HuH-7.5 (cell line): Measurements from ENCODE around the gene IGFL1.
"Not testable (repeated sequence)": the region's sequence is repeated elsewhere in the genome, so short reads cannot be mapped to it uniquely, and the experiment has no call there.

Experiments used
- DNase-seq: peaks from one replicate; pipeline ENCODE4 v3.0.0; 2011; ENCODE audit warnings: low spot score

IGFL1 gene

GRCh38 chr19:46225558-46226004 lies 4.0 kb upstream of the IGFL1 start:
- no peak for DNase-seq

GRCh38 chr19:46226438-46226973 lies 3.0 kb upstream of the IGFL1 start:
- DNase-seq = no peak

- no peak for DNase-seq
Measured at GRCh38 chr19:46232029-46232428, 2.5 kb downstream of the IGFL1 start.

- DNase-seq = no peak
Measured at GRCh38 chr19:46232468-46232867, 2.9 kb downstream of the IGFL1 start.

- no peak for DNase-seq
Measured at GRCh38 chr19:46232938-46233621, 3.5 kb downstream of the IGFL1 start.

GRCh38 chr19:46233871-46234270 lies 4.3 kb downstream of the IGFL1 start:
- not testable (repeated sequence) for DNase-seq

- not testable (repeated sequence) for DNase-seq
Measured at GRCh38 chr19:46238141-46238540, 8.6 kb downstream of the IGFL1 start.

- no peak for DNase-seq
Measured at GRCh38 chr19:46239193-46240024, 9.9 kb downstream of the IGFL1 start.

- no peak for DNase-seq
Measured at GRCh38 chr19:46240693-46241092, 11.2 kb downstream of the IGFL1 start.

- DNase-seq = no peak
Measured at GRCh38 chr19:46241626-46242025, 12.1 kb downstream of the IGFL1 start.

- DNase-seq = not testable (repeated sequence)
Measured at GRCh38 chr19:46243081-46243654, 13.6 kb downstream of the IGFL1 start.

- DNase-seq = no peak
Measured at GRCh38 chr19:46250076-46250735, 20.7 kb downstream of the IGFL1 start.

- no peak for DNase-seq
Measured at GRCh38 chr19:46251416-46251815, 21.9 kb downstream of the IGFL1 start.

- no peak for DNase-seq
Measured at GRCh38 chr19:46254776-46255175, 25.2 kb downstream of the IGFL1 start.

- no peak for DNase-seq
Measured at GRCh38 chr19:46256855-46257254, 27.3 kb downstream of the IGFL1 start.

GRCh38 chr19:46261501-46261900 lies 32.0 kb downstream of the IGFL1 start:
- DNase-seq = not testable (repeated sequence)

- not testable (repeated sequence) for DNase-seq
Measured at GRCh38 chr19:46262684-46263296, 33.2 kb downstream of the IGFL1 start.

GRCh38 chr19:46264801-46265200 lies 35.3 kb downstream of the IGFL1 start:
- DNase-seq = not testable (repeated sequence)

GRCh38 chr19:46265217-46265828 lies 35.8 kb downstream of the IGFL1 start:
- peak; percentile 62 for DNase-seq

GRCh38 chr19:46269101-46269500 lies 39.6 kb downstream of the IGFL1 start:
- DNase-seq = no peak
